IMR-90 (cell line): Measurements from ENCODE around the gene LHX5. TPM values are rescaled to one million over a fixed set of nuclear protein-coding genes. Genes with fewer than 3 reads are reported as not detected.

ENCODE experiments used
- ATAC-seq: fragments of 200-7000 bp; cut with Tn5 transposase; 2 replicates; pipeline ENCODE4 v1.9.1; 2020; ENCODE audit warnings: low read depth, mild to moderate bottlenecking, moderate library complexity
- BruUV-seq: library from RNA; stranded (reverse); fragments of 400-500 nt; replicated peaks from 2 replicates; lab custom pipeline; 2021; lab: Mats Ljungman, UMichigan
- CTCF ChIA-PET: fragments of 300-600 bp; formaldehyde crosslinking; extraction: SDS; loops from one replicate; lab custom pipeline; 2021; ENCODE audit warnings: antibody characterized with exemption; lab: Yijun Ruan, JAX
- POLR2A ChIA-PET: fragments of 300-600 bp; sonication (Branson Sonifier 250); formaldehyde crosslinking; loops from one replicate; lab custom pipeline; 2022; ENCODE audit warnings: antibody characterized with exemption; ENCODE audit not compliant: unreplicated experiment; lab: Charles Lee
- DNase-seq: peaks from one replicate; pipeline ENCODE4 v3.0.0; 2013
- H2AFZ ChIP-seq: replicated peaks from 2 replicates; pipeline ENCODE3; 2013; ENCODE audit warnings: low read length, mild to moderate bottlenecking; ENCODE audit not compliant: poor library complexity
- H2AK5ac ChIP-seq: 2 replicates; pipeline ENCODE4 v1.6.1; 2013; ENCODE audit warnings: low read depth, low read length, inconsistent platforms
- H2AK9ac ChIP-seq: replicated peaks from 2 replicates; pipeline ENCODE3; 2013; ENCODE audit warnings: mild to moderate bottlenecking, low read depth, low read length, moderate library complexity; ENCODE audit not compliant: poor library complexity
- H2BK120ac ChIP-seq: 2 replicates; pipeline ENCODE4 v1.6.1; 2013; ENCODE audit warnings: low read depth, low read length, inconsistent platforms
- H2BK15ac ChIP-seq: 3 replicates; pipeline ENCODE4 v1.6.1; 2013; ENCODE audit warnings: low read depth, low read length, inconsistent platforms
- H2BK20ac ChIP-seq: 2 replicates; pipeline ENCODE4 v1.6.1; 2013; ENCODE audit warnings: low read depth, mild to moderate bottlenecking, inconsistent platforms, low read length, moderate library complexity
- H2BK5ac ChIP-seq: 2 replicates; pipeline ENCODE4 v1.6.1; 2013; ENCODE audit warnings: mild to moderate bottlenecking, low read depth, low read length, inconsistent platforms; ENCODE audit not compliant: poor library complexity, severe bottlenecking
- H3K14ac ChIP-seq: replicated peaks from 2 replicates; pipeline ENCODE4 v1.6.1; 2013; ENCODE audit warnings: low read depth, low read length, inconsistent platforms
- H3K18ac ChIP-seq: 2 replicates; pipeline ENCODE4 v1.6.1; 2013; ENCODE audit warnings: low read depth, low read length, control low read depth
- H3K23ac ChIP-seq: 2 replicates; pipeline ENCODE4 v1.6.1; 2013; ENCODE audit warnings: low read depth, low read length, inconsistent platforms
- H3K27ac ChIP-seq: 2 replicates; pipeline ENCODE4 v1.5.1; 2013; ENCODE audit warnings: mild to moderate bottlenecking, control low read depth, low read length; ENCODE audit not compliant: insufficient read depth
- H3K27me3 ChIP-seq: 2 replicates; pipeline ENCODE4 v1.6.1; 2013; ENCODE audit warnings: low read length; ENCODE audit not compliant: control insufficient read depth, insufficient read depth
- H3K36me3 ChIP-seq: 2 replicates; pipeline ENCODE4 v1.6.1; 2013; ENCODE audit warnings: low read length, mixed read lengths; ENCODE audit not compliant: control insufficient read depth, insufficient read depth
- H3K4ac ChIP-seq: 2 replicates; pipeline ENCODE4 v1.6.1; 2013; ENCODE audit warnings: low read depth, low read length, inconsistent platforms
- H3K4me1 ChIP-seq: 2 replicates; pipeline ENCODE4 v1.6.1; 2013; ENCODE audit warnings: low read length, mixed read lengths; ENCODE audit not compliant: control insufficient read depth, insufficient read depth
- H3K4me2 ChIP-seq: 2 replicates; pipeline ENCODE4 v1.6.1; 2013; ENCODE audit warnings: low read depth, mild to moderate bottlenecking, control low read depth, low read length, moderate library complexity
- H3K4me3 ChIP-seq: 2 replicates; pipeline ENCODE4 v1.5.1; 2013; ENCODE audit warnings: low read depth, mild to moderate bottlenecking, control low read depth, low read length, moderate library complexity; ENCODE audit not compliant: insufficient read depth
- H3K56ac ChIP-seq: 2 replicates; pipeline ENCODE4 v1.6.1; 2013; ENCODE audit warnings: low read length, inconsistent platforms; ENCODE audit not compliant: insufficient read depth; ENCODE audit errors: extremely low read depth
- H3K79me1 ChIP-seq, 2 experiments: 2 replicates each; pipeline ENCODE4 v1.6.1; 2013; ENCODE audit warnings: low read length in 2 of 2, inconsistent platforms in 1 of 2, low read depth in 1 of 2
- H3K9ac ChIP-seq: 2 replicates; pipeline ENCODE4 v1.6.1; 2013; ENCODE audit warnings: low read depth, low read length, control low read depth
- H3K9me1 ChIP-seq: 2 replicates; pipeline ENCODE4 v1.6.1; 2013; ENCODE audit warnings: low read length, inconsistent platforms; ENCODE audit not compliant: insufficient read depth
- H3K9me3 ChIP-seq: 2 replicates; pipeline ENCODE4 v1.6.1; 2013; ENCODE audit warnings: low read length; ENCODE audit not compliant: control insufficient read depth, insufficient read depth
- H4K20me1 ChIP-seq: 2 replicates; pipeline ENCODE4 v1.6.1; 2013; ENCODE audit warnings: low read length, inconsistent platforms; ENCODE audit not compliant: insufficient read depth
- H4K5ac ChIP-seq: 2 replicates; pipeline ENCODE4 v1.6.1; 2013; ENCODE audit warnings: mild to moderate bottlenecking, low read depth, low read length, control low read depth
- H4K8ac ChIP-seq, 2 experiments: 2 replicates each; pipeline ENCODE4 v1.6.1; 2013; ENCODE audit warnings: low read depth in 2 of 2, low read length in 2 of 2, control low read depth in 1 of 2, inconsistent platforms in 1 of 2
- H4K91ac ChIP-seq: 2 replicates; pipeline ENCODE4 v1.6.1; 2013; ENCODE audit warnings: low read depth, low read length, inconsistent platforms; ENCODE audit not compliant: insufficient read depth
- CEBPB ChIP-seq: IDR thresholded peaks from 2 replicates; pipeline ENCODE4 v1.6.1; 2012; ENCODE audit warnings: low read depth, low read length, improper control_type of control experiment
- FOS ChIP-seq: fragments of 150-350 bp; IDR thresholded peaks from 2 replicates; pipeline ENCODE4 v1.6.1; 2016; ENCODE audit warnings: low read depth, low read length
- MAFK ChIP-seq: IDR thresholded peaks from 2 replicates; pipeline ENCODE4 v1.6.1; 2012; ENCODE audit warnings: low read depth, low read length, improper control_type of control experiment
- MAZ ChIP-seq: IDR thresholded peaks from 2 replicates; pipeline ENCODE4 v1.6.1; 2012; ENCODE audit warnings: low read depth, mild to moderate bottlenecking, low read length, improper control_type of control experiment, moderate library complexity, borderline replicate concordance
- NFE2L2 ChIP-seq: fragments of 150-350 bp; IDR thresholded peaks from 2 replicates; pipeline ENCODE4 v1.6.1; 2016; ENCODE audit warnings: low read depth, mild to moderate bottlenecking, low read length
- RFX5 ChIP-seq: IDR thresholded peaks from 2 replicates; pipeline ENCODE4 v1.8.0; 2012; ENCODE audit warnings: low read depth, mild to moderate bottlenecking, low read length, moderate library complexity
- SMC3 ChIP-seq: fragments of 150-350 bp; IDR thresholded peaks from 2 replicates; pipeline ENCODE4 v1.6.1; 2016; ENCODE audit warnings: low read depth, mild to moderate bottlenecking, antibody characterized with exemption, low read length, moderate library complexity
- WGBS, 2 experiments: methylation state at CpG; one replicate each; pipeline versions ENCODE4 v1.1.5 to v1.1.7; 2013; ENCODE audit warnings: missing lambda C conversion rate in 2 of 2; ENCODE audit not compliant: insufficient read length in 1 of 2; ENCODE audit errors: extremely low coverage in 2 of 2; 5-methylcytosine and 5-hydroxymethylcytosine counted together
- dilution Hi-C: fragments of 300-500 bp; cut with HindIII; formaldehyde crosslinking; loops from one replicate; pipeline ENCODE4 v1.14.3; 2018; ENCODE audit warnings: low sequenced_read_pairs; ENCODE audit not compliant: unreplicated experiment
- in situ Hi-C: fragments of 300-500 bp; cut with MboI; formaldehyde crosslinking; loops from 3 replicates; pipeline ENCODE4 v1.14.3; 2019; ENCODE audit warnings: low sequenced_read_pairs, inconsistent platforms, mixed read lengths
- intact Hi-C: fragments of 100-400 bp; cut with micrococcal nuclease; formaldehyde crosslinking; loops from 2 replicates; pipeline ENCODE4 v1.10.0; 2022
- polyA plus RNA-seq, 3 experiments: library from polyadenylated mRNA; depleted of rRNA; stranded (reverse); fragments of >200 nt; gene quantifications; 2 replicates each; pipeline ENCODE4 v1.2.3, GENCODE V29; 2012; ENCODE audit warnings: low replicate concordance in 1 of 3
- total RNA-seq: library from RNA; depleted of rRNA; stranded (reverse); fragments of >200 nt; gene quantifications from 2 replicates; pipeline ENCODE4 v1.2.3, GENCODE V29; 2012
- TF ChIP-seq, protein P1 (sequence below): fragments of 150-350 bp; IDR thresholded peaks from 2 replicates; pipeline ENCODE4 v1.6.1; 2016; ENCODE audit warnings: low read depth, mild to moderate bottlenecking, low read length, moderate library complexity, borderline replicate concordance

LHX5 gene
- total and polyA plus RNA-seq, 2 of the 4 experiments (the other 2 are of a cell fraction) = not detected

DNA sequence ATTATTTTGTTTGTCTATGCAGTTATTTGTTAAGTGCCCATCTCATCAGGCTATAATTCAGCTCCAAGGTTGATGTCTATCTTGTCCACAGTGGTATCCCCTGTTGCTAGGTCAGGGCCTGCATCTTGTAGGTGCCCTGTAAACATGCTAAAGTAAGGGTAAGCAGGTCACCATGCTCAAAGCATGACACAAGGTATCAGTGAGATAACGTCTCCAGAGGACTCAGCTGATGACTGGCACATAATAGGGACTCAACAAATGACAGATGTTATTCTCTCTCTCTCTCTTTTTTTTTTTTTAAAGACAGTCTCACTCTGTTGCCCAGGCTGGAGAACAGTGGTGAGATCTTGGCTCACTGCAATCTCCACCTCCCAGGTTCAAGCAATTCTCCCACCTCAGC, 47.2 kb downstream of the LHX5 start:
- CTCF ChIA-PET = interaction anchor here (0.5 to 1.3 kb wide), 2 partner anchors 227 to 269 kb away, joined by 3 read pairs; no protein-coding TSS in a partner anchor
- WGBS, 2 experiments = no CpG with 5 or more reads among the region's 1 CpG
- in situ Hi-C loops = no loop called here

More for the DNA sequence above, 47.2 kb downstream of the LHX5 start:
- H4K8ac ChIP-seq = no peak overlapping the region
- H3K79me1 ChIP-seq = peaks cover 0 to 8% of the 10 kb centered on the region in 2 experiments; a peak in 2 of 4 replicates
- H3K9me3 ChIP-seq = no peaks in the 10 kb centered on the region
- ATAC-seq = no peak
- H3K9ac ChIP-seq = no peak overlapping the region
- no peak overlapping the region for H3K18ac ChIP-seq
- no peaks in the 10 kb centered on the region for H3K9me1 ChIP-seq
- H3K27ac ChIP-seq = no peak overlapping the region
- intact Hi-C loops (no loop called here), dilution Hi-C loops (no loop called here)
- H3K14ac ChIP-seq = no peak overlapping the region
- H4K5ac ChIP-seq = no peak overlapping the region
- no peak overlapping the region for H2BK15ac ChIP-seq
- no peaks in the 10 kb centered on the region for H3K27me3 ChIP-seq
- no peak overlapping the region for H2AK5ac ChIP-seq
- no peak overlapping the region for H2BK20ac ChIP-seq
- H4K91ac ChIP-seq = no peak overlapping the region
- no peak overlapping the region for H3K4me3 ChIP-seq
- peaks cover 2% of the 10 kb centered on the region; the same call in 1 of the 2 replicates for H3K4me1 ChIP-seq
- no peak overlapping the region for H3K23ac ChIP-seq
- H2AFZ ChIP-seq = no peak overlapping the region
- H3K36me3 ChIP-seq = no peaks in the 10 kb centered on the region
- H2BK5ac ChIP-seq = no peak overlapping the region
- BruUV-seq = no TSS peak
- H4K20me1 ChIP-seq = no peaks in the 10 kb centered on the region
- no peak for DNase-seq
- H3K4ac ChIP-seq = no peak overlapping the region
- POLR2A ChIA-PET = no interaction called here
- no peak overlapping the region for H2AK9ac ChIP-seq
- H2BK120ac ChIP-seq = no peak overlapping the region
- no peak overlapping the region for H3K56ac ChIP-seq
- H3K4me2 ChIP-seq = no peak overlapping the region
- TF ChIP-seq, protein P1, sequence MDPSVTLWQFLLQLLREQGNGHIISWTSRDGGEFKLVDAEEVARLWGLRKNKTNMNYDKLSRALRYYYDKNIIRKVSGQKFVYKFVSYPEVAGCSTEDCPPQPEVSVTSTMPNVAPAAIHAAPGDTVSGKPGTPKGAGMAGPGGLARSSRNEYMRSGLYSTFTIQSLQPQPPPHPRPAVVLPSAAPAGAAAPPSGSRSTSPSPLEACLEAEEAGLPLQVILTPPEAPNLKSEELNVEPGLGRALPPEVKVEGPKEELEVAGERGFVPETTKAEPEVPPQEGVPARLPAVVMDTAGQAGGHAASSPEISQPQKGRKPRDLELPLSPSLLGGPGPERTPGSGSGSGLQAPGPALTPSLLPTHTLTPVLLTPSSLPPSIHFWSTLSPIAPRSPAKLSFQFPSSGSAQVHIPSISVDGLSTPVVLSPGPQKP = no peak
- TF ChIP-seq SMC3 (no peak), CEBPB (no peak), MAZ (no peak), NFE2L2 (no peak), FOS (no peak), MAFK (no peak), RFX5 (no peak)
